Erythroblast (primary cell): ENCODE results near the gene UBE2O.

ENCODE experiments used
- GATA1 ChIP-seq: IDR thresholded peaks from 2 replicates; pipeline ENCODE4 v1.6.1; 2011; ENCODE audit warnings: low read depth, mild to moderate bottlenecking, control low read depth, low read length, moderate library complexity
- POLR2A ChIP-seq: IDR thresholded peaks from 2 replicates; pipeline ENCODE4 v1.6.1; 2011; ENCODE audit warnings: mild to moderate bottlenecking, low read length

GRCh38 chr17:76452127-76452659 lies 759 bp downstream of the UBE2O start:
- no peak for TF ChIP-seq POLR2A
- no peak for TF ChIP-seq GATA1
